ENCODE data around the gene SEC23A. TPM values are rescaled to one million over a fixed set of nuclear protein-coding genes. Genes with fewer than 3 reads are reported as not detected.
"Not testable (repeated sequence)": the region's sequence is repeated elsewhere in the genome, so short reads cannot be mapped to it uniquely, and the experiment has no call there.

SEC23A gene
- total RNA-seq, 1 experiment from 2014 or later: 136 TPM

- DNase-seq (ENCODE audit: low read depth): no peak
Measured at GRCh38 chr14:39091716-39092115, 11.3 kb downstream of the SEC23A start.

GRCh38 chr14:39090548-39091111 lies 12.4 kb downstream of the SEC23A start:
- DNase-seq (ENCODE audit: low read depth): no peak

DNA sequence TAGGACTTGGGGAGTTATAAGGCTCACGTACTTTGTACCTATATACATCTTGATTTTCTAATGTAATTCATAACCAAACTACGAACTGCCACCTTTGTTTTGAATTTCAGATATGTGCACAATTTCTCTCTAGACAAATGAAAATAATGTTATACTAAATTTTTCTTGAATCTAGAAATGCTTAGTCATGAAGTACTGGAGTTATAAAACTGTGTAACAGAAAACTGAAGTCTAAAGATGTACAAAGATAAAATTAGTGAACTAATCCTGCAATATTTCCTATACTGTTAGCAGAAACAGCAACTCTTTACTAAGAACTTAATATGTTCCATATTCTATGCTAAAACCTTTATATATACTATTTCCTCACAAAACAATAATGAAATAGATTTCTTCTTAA lies 15.5 kb downstream of the SEC23A start:
- no peak for DNase-seq (ENCODE audit: low read depth)

GRCh38 chr14:39085933-39086332 lies 17.1 kb downstream of the SEC23A start:
- no peak for DNase-seq (ENCODE audit: low read depth)

DNA sequence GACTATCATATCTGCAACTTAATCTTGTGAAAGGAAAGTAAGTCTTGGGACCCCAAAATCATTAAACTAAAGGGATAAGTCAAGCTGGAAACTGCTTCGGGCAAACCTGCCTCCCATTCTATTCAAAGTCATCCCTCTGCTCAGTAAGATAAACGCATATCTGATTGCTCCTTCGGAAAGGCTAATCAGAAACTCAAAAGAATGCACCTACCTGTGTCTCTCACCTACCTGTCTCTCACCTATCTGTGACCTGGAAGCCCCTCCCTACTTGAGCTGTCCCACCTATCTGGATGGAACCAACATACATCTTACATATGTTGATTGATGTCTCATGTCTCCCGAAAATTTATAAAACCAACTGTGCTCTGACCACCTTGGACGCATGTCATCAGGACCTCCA lies 19.9 kb downstream of the SEC23A start:
- no peak for DNase-seq (ENCODE audit: low read depth)

GRCh38 chr14:39080886-39081285 lies 22.1 kb downstream of the SEC23A start:
- no peak for DNase-seq (ENCODE audit: low read depth)

DNA sequence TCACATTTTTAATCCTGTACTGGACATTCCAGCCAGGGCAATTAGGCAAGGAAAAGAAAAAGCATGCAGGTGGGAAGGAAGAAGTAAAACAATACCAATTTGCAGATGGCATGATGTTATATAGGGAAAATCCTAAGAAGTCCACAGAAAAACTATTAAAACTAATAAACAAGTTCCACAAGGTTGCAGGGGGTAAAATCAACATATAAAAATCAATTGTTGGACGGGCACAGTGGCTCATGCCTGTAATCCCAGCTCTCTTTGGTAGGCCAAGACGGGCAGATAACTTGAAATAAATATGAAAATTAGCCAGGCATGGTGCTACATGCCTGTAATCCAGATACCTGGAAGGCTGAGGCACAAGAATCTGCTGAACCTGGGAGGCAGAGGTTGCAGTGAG lies 31.9 kb downstream of the SEC23A start:
- no peak for DNase-seq (ENCODE audit: low read depth)

GRCh38 chr14:39069923-39070322 lies 33.1 kb downstream of the SEC23A start:
- DNase-seq (ENCODE audit: low read depth): no peak

GRCh38 chr14:39069169-39069805 lies 33.7 kb downstream of the SEC23A start:
- not testable (repeated sequence) for DNase-seq (ENCODE audit: low read depth)

- no peak for DNase-seq (ENCODE audit: low read depth)
Measured at GRCh38 chr14:39060818-39061437, 42.1 kb downstream of the SEC23A start.

DNA sequence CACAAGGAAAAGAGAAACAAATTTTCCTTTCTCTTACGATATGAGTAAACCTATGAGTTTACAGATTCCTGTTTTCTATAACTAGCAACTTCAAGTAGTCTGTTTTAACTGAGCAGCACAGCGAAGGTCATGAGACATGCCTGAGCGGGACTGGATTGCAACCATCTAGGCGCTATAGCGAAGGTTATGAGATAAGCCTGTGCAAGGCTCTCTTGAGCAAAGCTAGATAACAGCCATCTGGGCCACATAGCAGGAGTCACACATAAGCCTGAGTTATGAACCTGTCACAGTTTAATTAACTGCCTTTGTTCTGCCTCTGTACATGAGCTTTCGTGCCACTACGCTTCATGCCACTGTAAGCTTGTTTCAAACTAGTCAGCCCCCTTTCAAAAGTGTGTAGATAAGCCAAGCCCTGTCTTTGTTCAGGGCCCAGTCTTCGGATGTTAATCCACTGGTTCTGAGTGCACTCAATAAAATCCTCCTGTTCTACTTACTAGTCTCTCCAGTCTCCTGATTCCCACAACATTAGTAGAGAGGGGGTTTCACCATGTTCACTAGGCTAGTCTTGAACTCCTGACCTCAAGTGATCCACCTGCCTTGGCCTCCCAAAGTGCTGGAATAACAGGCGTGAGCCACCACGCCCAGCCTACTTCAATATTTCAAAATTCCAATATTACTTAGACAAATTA lies 47.1 kb downstream of the SEC23A start:
- peak; percentile 2 for DNase-seq (ENCODE audit: low read depth)

- DNase-seq (ENCODE audit: low read depth): not testable (repeated sequence)
Measured at GRCh38 chr14:39052869-39053454, 50.1 kb downstream of the SEC23A start.

DNA sequence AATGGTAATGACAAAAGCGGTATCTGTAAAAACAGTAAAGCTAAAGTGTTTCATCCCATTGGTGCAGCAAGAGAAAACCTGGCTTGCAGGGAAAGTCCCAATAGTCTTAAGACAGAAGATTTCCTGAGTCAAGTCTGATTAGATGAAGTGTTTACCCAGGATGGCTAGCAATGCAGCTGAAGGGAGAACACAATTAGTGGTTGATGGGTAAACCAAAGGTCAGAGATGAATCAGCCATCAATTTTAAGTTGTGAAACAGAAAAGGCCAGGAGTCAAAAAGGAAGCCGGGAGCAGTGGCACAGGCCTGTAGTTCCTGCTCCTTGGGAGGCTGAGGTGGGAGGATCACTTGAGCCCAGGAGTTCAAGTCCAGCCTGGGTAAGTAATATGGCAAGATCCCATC lies 52.6 kb downstream of the SEC23A start:
- peak; percentile 78 for DNase-seq (ENCODE audit: low read depth)

DNA sequence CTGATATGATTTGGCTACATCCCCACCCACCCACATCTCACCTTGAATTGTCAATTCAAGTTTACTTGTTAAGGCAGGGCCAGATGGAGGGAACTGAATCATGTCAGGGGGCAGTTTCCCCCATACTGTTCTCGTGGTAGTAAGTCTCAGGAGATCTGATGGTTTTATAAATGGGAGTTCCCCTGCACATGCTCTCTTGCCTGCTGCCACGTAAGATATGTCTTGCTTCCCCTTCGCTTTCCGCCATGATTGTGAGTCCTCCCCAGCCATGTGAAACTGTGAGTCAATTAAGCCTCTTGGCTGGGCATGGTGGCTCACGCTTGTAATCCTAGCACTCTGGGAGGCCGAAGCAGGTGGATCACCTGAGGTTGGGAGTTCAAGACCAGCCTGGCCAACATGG lies 57.1 kb downstream of the SEC23A start:
- not testable (repeated sequence) for DNase-seq (ENCODE audit: low read depth)

DNA sequence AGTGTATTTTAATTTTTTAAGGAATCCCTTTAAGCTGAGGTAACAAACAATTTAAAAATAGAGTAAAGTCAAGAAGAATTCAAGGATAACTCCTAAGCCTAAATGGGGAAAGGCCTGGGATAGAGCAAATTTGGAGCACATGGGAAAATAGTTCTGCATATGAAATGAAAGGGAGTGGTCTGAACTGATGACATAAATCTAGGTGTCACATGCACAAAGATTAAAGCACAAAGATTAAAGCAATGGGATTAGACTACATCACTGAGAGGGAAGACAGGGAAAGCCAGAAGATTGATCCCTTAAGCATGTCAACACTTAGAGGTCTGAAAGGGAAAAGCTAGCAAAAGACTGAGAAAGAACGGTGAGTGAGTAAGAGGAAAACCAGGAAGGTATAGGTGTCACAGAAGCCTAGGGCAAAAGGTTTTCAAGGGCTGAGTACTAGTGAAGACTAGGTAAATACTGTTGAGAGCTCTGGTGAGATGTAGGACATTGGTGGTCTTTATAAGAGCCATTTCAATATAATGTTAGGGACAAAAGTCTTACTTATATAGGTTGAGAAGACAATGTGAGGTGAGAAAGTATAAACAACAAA lies 59.6 kb downstream of the SEC23A start:
- no peak for DNase-seq (ENCODE audit: low read depth)

GRCh38 chr14:39040529-39040928 lies 62.5 kb downstream of the SEC23A start:
- no peak for DNase-seq (ENCODE audit: low read depth)

GRCh38 chr14:39038542-39038941 lies 64.5 kb downstream of the SEC23A start:
- no peak for DNase-seq (ENCODE audit: low read depth)

DNA sequence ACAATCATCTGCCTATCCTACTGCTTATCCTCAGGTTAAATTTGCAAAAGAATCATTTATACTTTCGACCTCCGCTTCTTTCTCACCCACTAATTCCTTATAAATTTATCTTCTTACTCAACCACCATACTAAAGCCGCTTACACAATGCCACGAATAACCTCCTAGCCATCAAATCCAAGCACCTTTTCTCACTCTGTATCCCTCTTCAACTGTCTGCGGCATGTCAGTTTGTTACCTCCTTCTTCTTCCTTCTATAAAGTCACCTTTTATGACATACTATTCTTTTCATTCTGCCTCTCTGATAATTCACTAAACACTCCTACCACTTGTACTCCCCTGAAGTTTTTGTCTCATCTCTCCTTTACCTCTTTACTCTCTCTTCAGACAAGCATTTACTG lies 66.3 kb downstream of the SEC23A start:
- no peak for DNase-seq (ENCODE audit: low read depth)

- no peak for DNase-seq (ENCODE audit: low read depth)
Measured at GRCh38 chr14:39035336-39035735, 67.7 kb downstream of the SEC23A start.

DNA sequence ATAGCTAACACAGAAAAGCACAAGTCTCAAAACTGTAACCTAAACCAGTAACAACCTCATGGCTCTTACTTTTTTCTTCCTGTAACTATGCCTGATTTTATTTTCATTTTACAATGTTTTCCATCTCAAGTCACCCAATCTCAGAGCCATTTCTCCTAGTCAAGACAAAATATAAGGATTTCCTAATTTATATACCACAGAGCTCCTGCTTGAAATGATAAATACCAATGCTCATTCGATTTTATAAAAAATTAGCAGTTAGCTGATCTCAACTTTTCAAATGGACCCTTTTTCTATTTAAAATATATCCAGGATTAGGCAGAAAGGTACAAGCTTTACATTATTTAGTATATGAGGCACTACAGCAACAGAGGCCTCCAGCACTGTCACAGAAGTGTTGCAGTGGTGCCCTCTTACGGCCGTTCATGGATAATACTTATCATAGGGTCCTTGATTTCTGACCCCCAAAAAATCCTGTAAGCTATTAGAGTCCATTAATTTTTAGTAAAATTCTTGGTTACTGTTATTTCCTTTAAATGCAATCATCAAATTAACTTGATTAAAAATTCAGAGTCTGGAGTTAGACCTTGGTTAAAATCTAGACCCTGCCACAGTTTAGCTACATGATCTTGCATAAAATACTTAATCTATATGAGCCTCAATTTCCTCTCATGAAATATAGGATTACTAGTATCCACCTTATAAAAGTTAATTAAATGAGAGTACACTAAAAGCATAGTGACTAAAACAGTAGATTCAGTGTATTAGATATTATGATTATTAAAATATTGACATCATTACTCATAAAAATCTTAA lies 68.3 kb downstream of the SEC23A start:
- DNase-seq (ENCODE audit: low read depth): no peak

- DNase-seq (ENCODE audit: low read depth): no peak
Measured at GRCh38 chr14:39033371-39033770, 69.7 kb downstream of the SEC23A start.

Measured in RPMI7951 (cell line).